GM23248 (cell line): Measurements from ENCODE around the gene FAM228B.

ENCODE experiments used
- EZH2 ChIP-seq: fragments of 200-600 bp; sonication (generic); IDR thresholded peaks from 2 replicates; pipeline ENCODE4 v1.6.1; 2018; ENCODE audit warnings: antibody characterized with exemption, mild to moderate bottlenecking; ENCODE audit not compliant: insufficient read depth, poor library complexity, severe bottlenecking
- EZH2phosphoT487 ChIP-seq: fragments of 200-600 bp; sonication (generic); IDR thresholded peaks from 2 replicates; pipeline ENCODE4 v1.6.1; 2018; ENCODE audit warnings: antibody characterized with exemption, moderate library complexity, mild to moderate bottlenecking, low read depth; ENCODE audit not compliant: insufficient read depth

DNA sequence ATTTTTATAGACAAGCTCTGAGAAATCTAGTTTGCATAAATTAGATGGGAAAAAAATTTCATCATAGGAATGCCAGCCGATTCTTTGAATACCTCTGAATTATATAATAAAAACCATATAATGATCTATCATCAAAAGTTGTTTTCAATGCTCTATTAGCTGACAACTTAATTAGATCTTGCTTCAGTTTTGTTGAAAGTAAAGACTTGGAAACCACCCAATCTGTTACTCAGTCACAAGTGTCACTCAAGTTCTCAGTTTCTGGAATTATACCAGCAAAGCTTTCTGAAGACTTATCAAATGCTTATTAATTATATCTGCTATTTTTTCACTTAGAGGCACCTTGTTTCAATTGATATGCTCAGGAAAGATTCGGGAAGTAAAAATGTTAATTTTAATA lies 21.3 kb upstream of the FAM228B start:
- TF ChIP-seq EZH2 = no peak
- TF ChIP-seq EZH2phosphoT487 = no peak
